GM21423 (cell line): Measurements from ENCODE around the gene MAZ.
"Not testable (repeated sequence)": the region's sequence is repeated elsewhere in the genome, so short reads cannot be mapped to it uniquely, and the experiment has no call there.

Source experiments
- ATAC-seq: cut with Tn5 transposase; IDR thresholded peaks from one replicate; pipeline ENCODE4 v1.9.1; 2021; ENCODE audit warnings: mild to moderate bottlenecking, moderate library complexity; ENCODE audit not compliant: unreplicated experiment

The MAZ gene

DNA sequence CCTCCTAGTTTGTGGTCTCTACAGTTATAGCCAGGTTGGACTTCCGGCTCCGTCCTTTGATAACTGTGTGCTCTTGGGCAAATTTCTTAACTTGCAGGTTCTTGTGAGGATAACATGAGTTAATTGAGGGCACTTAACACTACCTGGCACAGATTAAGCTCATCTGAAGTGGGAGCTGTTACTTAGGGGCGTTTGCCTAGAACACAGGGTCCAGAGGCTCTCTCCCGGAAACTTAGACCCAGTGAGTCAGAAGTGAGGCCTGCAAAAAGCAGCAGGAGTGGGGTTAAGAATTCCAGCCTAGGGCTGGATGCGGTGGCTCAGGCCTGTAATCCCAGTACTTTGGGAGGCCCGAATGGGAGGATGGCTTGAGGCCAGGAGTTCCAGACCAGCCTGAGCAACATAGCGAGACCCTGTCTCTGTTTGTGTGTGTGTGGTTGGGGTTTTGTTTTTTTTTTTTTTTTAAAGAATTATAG, 15.3 kb downstream of the MAZ start:
- ATAC-seq: no peak

DNA sequence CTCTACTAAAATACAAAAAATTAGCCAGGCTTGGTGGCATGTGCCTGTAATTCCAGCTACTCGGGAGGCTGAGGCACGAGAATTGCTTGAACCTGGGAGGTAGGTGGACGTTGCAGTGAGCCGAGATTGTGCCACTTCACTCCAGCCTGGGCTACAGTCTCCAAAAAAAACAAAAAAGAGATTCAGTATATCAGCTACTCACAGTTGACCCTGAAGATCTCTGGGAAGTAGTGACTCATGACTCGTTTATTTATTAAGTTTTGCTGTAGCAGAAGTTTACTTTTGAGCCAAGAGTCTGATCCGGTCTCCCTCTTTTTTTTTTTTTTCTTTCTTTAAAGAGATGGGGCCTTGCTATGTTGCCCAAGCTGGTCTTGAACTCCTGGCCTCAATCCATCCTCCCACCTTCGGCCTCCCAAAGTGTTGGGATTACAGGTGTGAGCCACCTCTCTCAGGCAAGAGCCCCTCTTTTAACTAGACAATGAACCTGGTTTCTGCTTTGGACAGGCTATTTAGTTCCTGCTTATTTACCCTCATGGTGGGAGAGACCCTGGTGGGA, 18.3 kb downstream of the MAZ start:
- ATAC-seq: no peak

DNA sequence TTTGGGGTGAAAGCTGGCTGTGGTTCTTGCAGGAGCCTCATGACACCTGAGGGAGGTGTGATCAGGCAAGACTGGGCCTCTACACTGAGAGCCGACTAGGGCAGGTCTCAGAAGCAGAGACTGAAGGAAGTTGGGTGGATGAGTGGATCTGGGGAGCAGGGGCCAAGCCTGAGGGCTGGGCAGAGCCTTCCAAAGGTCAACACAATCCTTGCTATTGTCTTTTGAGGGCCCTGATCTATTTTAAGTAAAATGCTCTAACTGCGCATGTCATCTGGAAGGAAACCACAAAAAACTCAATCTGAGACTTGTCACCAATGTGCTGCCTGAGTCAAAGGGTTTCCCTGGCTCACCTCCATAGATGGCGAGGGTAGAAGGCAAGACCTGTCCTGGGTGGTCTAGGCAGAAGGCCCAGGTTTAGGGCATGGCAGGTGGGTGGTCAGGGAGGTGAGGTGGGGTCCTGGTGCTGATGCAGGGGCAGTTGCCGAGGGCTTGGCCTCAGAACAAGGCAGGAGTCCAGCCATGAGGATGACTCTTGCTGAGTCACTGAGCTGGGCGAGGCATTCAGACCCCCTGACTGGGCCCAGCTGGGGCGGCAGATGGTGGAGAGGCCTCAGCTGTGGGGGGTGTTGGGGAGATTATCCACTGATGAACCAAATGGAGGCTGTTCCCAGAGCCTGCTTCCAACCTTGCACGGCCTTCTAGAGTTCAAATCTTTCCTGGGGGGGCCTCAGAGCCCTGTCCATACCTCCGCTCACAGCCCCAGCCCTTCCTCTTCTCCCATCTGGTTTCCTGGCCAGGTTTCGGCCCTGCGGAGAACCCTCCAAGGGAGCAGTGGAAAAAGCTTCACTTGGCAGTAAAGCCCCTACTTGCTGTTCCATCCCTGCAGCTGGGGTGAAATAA, 19.1 kb downstream of the MAZ start:
- ATAC-seq: no peak

DNA sequence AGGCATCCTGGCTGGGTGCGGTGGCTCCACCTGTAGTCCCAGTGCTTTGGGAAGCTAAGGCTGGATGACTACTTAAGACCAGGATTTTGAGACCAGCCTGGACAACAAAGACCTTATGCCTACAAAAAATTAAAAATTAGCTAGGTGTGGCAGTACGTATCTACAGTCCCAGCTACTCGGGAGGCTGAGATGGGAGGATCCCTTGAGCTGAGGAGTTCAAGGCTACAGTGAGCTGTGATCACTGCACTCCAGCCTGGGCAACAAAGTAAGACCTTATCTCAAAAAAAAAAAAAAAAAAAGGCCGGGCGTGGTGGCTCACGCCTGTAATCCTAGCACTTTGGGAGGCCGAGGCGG, 20.0 kb downstream of the MAZ start:
- ATAC-seq: no peak

DNA sequence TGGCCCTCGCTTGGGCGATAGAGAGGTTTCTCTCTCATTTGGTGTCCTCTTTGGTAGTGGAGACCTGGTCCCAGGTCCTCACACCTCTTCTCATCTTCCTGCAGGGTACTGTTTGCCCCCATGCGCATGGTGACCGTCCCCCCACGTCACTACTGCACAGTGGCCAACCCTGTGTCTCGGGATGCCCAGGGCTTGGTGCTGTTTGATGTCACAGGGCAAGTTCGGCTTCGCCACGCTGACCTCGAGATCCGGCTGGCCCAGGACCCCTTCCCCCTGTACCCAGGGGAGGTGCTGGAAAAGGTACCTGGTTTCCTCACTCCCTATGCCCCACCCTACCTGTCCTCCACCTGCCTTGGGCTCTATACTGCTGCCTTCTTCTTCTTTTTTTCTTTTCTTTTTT, 24.4 kb downstream of the MAZ start:
- ATAC-seq: no peak

DNA sequence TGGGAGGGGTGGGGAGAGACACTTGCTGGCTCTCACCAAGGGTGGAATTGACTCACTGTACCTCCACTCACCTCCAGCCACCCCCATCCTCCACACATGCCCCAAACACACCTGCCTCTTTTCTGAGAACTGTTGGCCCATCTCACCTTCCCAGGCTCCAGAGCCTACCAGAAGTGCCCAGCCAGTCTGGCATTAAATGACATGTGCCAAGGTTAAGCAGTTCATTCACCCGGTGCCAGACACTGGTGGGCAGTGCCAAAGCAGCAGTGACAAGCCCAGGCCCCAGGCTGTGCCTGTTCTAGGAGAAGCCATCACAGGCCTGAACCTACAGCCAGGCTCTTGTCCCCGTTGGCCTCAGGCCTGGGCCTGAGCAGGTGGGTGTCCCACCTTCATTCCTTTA, 25.2 kb downstream of the MAZ start:
- ATAC-seq: no peak

DNA sequence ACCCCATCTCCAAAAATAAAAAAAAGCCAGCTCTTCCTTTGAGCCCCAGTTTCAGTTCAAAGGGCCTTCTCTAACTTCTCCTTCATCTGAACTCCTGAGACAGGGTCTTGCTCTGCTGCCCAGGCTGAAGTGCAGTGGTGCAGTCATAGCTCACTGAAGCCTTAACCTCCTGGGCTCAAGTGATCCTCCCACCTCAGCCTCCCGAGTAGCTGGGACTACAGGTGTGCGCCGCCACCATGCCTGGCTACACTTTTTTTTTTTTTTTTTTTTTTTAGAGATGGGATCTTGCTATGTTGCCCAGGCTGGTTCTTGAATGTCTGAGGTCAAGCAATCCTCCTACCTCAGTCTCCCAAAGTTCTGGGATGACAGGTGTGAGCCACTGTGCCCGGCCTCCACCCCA, 26.9 kb downstream of the MAZ start:
- ATAC-seq: not testable (repeated sequence)

DNA sequence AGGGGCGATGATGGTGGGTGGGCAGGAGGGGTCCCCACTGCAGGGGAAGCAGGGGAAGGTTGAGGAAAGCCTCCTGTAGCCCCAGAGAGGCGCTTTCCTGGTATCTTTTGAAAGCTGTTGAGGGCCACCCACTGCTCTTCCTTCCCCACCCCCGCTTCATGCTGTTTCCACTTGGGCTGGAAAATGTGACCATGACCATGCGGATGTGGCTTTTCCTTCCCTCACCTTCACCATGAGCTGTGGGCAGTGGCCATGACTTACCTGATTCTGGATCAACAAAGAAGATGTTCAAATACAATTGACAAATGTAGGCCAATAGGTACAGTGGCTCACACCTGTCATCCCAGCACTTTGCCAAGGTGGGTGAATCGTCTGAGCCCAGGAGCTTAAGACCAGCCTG, 27.8 kb downstream of the MAZ start:
- ATAC-seq: no peak

DNA sequence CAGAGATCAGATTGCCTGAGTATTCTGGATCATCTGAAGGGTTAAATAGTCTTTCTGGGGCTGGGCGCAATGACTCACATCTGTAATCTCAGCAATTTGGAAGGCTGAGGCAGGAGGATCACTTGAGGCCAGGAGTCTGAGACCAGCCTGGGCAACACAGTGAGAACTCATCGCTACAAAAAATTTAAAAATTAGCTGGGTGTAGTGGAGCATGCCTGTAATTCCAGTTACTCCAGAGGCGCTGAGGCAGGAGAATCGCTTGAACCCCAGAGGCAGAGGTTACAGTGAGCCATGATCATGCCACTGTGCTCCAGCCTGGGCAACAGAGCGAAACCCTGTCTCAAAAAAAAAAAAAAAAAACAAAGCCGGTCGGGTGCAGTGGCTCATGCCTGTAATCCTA, 29.6 kb downstream of the MAZ start:
- ATAC-seq: no peak

DNA sequence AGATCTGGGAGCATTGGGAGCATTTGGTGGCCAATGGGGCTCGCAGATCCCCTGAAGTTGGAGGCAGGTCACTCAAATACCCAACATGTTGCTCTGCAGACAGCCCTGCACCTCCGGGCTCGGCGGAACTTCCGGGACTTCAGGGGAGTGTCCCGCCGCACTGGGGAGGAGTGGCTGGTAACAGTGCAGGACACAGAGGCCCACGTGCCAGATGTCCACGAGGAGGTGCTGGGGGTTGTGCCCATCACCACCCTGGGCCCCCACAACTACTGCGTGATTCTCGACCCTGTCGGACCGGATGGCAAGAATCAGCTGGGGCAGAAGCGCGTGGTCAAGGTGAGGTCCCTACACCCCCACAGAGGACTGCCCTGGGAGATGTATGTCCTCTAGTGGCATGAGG, 30.3 kb downstream of the MAZ start:
- ATAC-seq: no peak

DNA sequence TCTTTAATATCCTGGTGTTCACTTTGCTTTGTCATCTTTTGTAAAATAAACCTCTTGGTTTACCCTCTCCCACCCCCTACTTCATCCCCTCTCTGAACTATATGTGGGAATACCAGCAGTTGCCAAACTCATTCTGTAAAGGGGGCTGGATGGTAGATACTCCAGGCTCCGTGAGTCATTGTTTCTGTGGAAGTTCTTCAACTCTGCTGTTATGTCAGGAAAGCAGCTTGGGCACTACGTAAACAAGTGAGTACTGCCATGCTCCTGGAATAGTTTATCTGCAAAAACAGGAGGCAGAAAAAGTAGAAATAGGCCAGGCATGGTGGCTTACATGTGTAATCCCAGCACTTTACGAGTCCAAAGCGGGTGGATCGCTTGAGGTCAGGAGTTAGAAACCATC, 31.5 kb downstream of the MAZ start:
- ATAC-seq: no peak

DNA sequence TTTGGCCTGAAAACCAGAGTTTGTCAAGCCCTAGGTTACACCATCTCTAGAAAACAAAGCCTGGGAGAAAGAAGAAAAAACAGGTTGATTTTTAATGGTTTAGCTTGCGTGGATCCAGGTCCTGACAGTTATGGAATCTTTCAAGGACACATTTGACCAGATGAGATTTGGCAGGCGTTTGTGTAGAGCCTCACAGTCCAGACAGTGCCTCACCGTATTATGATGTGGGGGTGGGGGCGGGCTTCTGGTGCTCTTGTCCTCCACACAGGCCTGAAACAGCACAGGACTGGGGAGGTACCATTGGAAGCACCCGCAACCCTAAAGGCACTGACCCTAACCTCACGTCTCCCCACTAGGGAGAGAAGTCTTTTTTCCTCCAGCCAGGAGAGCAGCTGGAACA, 33.5 kb downstream of the MAZ start:
- no peak for ATAC-seq

DNA sequence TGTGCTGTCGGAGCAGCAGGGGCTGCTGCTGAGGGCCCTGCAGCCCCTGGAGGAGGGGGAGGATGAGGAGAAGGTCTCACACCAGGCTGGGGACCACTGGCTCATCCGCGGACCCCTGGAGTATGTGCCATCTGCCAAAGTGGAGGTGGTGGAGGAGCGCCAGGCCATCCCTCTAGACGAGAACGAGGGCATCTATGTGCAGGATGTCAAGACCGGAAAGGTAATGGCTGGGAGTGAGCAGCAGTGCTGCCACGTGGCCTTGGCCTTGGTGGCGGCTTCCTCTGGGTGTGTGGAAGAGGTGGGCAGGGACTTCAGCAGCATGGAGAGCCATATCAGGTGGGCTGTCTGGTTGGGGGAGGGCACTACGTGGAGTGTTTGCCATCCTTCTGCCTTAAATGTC, 33.9 kb downstream of the MAZ start:
- ATAC-seq: no peak

DNA sequence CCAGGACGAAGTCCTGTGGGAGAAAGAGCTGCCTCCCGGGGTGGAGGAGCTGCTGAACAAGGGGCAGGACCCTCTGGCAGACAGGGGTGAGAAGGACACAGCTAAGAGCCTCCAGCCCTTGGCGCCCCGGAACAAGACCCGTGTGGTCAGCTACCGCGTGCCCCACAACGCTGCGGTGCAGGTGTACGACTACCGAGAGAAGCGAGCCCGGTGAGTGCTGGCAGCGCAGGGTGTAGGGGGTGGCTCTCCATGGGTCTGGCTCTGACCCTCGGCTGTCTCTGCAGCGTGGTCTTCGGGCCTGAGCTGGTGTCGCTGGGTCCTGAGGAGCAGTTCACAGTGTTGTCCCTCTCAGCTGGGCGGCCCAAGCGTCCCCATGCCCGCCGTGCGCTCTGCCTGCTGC, 35.3 kb downstream of the MAZ start:
- ATAC-seq: no peak

DNA sequence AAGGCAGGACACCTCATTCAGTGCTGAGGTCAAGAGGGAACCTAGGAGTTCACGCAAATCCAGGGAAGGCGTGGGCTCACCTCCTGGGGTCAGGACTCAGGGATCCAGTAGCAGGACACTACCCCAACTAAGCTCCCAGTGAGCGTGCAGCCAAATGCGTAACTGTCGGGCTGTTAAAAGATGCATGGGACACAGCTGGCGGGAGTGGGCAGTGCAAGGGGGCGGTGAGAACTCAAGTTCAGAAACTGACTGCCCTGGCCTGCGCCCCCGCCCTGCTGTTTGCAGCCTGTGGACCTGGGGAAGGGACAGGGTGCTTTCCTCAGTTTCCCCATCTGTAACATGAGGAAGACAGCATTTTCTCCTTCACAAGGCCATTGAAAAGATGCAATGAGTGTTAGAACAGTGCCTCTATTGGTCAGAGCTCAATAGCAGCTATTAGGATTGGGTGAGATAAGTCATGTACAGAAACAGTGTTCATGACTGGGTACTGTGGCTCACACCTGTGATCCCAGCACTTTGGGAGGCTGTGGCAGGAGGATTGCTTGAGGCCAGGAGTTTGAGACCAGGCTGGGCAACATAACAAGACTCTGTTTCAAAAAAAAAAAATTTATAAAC, 36.5 kb downstream of the MAZ start:
- no peak for ATAC-seq

DNA sequence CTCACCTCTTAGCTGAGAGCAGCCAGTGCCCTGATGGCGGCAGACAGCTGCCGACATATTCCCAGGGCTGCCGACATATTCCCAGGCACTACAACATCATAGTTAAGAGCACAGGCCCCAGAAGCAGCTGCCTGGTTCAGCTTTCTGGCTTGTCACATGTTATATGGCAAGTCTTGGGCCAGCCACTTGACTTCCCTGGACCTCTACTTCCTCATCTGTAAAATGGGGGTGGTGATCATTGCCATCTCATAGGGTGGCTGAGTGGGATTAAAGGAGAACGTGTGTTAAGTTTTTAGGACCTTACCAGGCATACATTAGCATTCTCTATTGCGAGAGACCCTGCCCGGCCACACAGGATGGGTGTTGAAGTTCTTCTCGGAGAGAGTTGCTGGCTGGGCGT, 37.6 kb downstream of the MAZ start:
- no peak for ATAC-seq

DNA sequence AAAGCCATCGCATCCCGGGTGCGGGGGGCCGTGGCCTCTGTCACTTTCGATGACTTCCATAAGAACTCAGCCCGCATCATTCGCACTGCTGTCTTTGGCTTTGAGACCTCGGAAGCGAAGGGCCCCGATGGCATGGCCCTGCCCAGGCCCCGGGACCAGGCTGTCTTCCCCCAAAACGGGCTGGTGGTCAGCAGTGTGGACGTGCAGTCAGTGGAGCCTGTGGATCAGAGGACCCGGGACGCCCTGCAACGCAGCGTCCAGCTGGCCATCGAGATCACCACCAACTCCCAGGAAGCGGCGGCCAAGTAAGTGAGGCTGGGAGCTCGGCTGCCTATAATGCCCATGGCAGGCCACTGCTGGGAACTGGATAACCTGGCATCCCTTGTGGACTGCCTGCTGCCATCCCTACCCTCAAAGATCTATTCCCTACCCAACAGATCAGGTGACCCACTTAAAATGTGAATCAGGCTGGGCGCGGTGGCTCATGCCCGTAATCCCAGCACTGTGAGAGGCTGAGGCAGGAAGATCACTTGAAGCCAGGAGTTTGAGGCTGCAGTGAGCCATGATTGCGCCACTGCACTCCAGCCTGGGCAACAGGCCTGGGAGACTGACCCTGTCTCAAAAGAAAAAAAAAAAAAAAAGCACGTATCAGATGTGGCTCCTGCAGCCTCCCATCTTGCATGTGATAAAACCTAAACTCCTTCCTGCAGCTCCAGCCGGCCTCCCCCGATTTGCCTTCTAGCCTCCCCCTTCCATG, 38.4 kb downstream of the MAZ start:
- no peak for ATAC-seq

DNA sequence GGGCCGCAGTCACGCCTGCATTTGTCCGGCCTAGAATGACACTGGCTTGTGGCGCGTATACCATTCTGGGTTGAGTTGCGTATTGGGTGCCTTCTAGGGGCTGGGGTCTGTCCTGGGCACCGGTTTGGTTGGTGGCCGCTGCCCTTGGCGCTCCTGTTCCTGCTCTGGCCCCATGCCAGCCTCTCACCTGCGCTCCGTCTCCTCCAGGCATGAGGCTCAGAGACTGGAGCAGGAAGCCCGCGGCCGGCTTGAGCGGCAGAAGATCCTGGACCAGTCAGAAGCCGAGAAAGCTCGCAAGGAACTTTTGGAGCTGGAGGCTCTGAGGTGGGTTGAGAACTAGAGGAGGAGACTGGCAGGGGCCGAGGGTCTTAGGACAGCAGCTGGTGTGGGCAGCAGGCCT, 39.3 kb downstream of the MAZ start:
- no peak for ATAC-seq

DNA sequence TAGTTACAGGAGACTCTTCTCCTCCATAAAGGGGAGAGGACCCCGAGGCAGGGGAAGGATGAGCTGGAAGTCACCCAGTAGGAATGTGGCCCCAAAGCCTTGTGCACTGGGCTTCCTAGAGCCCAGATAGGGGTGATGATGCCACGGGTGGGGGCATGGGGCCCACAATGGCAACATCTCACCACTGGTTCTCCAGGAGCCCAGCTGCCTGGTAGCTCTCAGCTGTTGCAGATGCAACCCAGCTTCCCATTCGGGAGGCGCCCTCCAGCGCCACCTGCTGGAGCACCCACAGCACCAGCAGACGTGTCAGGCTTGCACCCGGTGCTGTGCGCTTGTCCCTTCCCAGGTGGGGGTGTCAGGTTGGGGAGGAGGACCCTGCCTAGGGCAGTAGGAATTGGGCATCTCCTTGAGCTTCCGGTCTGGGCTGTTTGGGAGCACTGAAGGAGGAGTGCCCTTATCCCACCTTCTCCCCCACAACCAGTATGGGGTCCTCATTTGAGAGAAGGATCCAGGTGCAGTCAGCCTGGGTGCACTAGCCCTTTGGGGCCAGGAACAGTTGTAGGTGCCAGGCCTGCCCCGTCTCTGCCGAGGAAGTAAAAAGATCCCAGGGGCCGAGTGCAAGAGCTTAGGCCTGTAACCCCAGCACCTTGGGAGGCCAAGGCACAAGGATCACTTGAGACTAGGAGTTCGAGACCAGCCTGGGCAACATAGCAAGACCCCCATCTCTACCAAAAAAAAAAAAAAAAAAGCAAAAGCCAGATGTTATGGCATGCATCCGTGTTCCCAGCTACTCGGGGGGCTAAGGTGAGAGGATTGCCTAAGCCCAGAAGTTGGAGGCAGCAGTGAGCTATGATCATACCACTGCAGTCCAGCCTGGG, 42.3 kb downstream of the MAZ start:
- ATAC-seq: no peak

DNA sequence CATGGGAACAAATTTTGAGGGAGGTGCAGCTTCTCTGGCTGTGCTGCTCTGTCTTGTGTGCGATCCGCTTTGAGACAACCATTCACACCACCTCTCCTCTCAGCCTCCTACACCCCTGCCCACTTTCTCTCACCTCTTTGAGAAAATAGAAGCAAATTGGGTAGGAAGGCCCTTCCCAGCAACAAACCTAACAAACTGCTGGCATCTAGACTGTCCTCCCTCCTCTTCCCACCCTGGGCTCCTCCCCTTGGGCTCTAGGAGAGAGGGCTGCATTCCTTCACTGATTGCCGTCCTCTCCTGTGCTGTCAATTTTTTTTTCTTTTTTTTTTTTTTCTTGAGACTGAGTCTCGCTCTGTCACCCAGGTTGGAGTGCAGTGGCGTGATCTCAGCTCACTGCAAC, 43.2 kb downstream of the MAZ start:
- ATAC-seq: no peak

DNA sequence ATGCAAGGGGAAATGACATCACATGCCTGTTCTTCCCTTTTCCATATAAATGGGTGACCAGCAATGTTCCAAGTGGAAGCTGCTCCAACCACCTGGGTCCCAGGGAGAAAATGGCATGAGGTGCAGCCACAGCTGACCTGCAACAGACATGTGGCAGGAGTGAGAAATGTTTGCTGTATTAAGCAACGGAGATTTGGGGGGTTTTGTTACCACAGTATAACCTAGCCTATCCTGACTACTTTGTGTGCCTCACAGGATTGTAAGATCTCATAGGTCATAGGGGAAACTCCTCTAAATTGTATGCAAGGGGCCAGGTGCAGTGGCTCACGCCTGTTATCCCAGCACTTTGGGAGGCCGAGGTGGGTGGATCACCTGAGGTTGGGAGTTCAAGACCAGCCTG, 44.7 kb downstream of the MAZ start:
- no peak for ATAC-seq
